Left lung (tissue), 10 donors: ENCODE measurements around the gene ANKMY1. TPM values are rescaled to one million over a fixed set of nuclear protein-coding genes. Genes with fewer than 3 reads are reported as not detected.

Experiments
- ATAC-seq: fragments of 200-7000 bp; cut with Tn5 transposase; one replicate; pipeline ENCODE4 v1.9.1; 2020; ENCODE audit warnings: moderate library complexity
- DNase-seq, 4 donors: peaks; one replicate each; pipeline ENCODE4 v3.0.0-alpha.2; 2013 to 2020
- H3K27ac ChIP-seq, 2 donors: fragments of 200-600 bp; sonication (generic) in 1 of 2; one replicate each; pipeline versions ENCODE4 v1.5.0 to v1.8.0; 2020 to 2021
- H3K27me3 ChIP-seq, 2 donors: fragments of 200-600 bp; sonication (generic) in 1 of 2; one replicate each; pipeline versions ENCODE4 v1.5.0 to v1.8.0; 2020 to 2021
- H3K36me3 ChIP-seq, 2 donors: fragments of 200-600 bp; sonication (generic) in 1 of 2; one replicate each; pipeline versions ENCODE4 v1.5.0 to v1.8.0; 2020 to 2021
- H3K4me1 ChIP-seq, 2 donors: fragments of 200-600 bp; one replicate each; pipeline ENCODE4 v1.8.0; 2021
- H3K4me3 ChIP-seq, 2 donors: fragments of 200-600 bp; sonication (generic) in 1 of 2; one replicate each; pipeline versions ENCODE4 v1.5.0 to v1.8.0; 2020 to 2021; ENCODE audit warnings: mild to moderate bottlenecking in 1 of 2
- H3K9me3 ChIP-seq, 2 donors: fragments of 200-600 bp; sonication (generic) in 1 of 2; one replicate each; pipeline versions ENCODE4 v1.5.0 to v1.8.0; 2020 to 2021
- CTCF ChIP-seq, 2 donors: fragments of 200-600 bp; sonication (generic) in 1 of 2; IDR thresholded peaks; one replicate each; pipeline versions ENCODE4 v1.5.0 to v1.8.0; 2021; ENCODE audit warnings: antibody characterized with exemption in 2 of 2
- intact Hi-C, 2 donors: fragments of 100-400 bp; cut with DNase I; formaldehyde crosslinking; loops; one replicate each; pipeline versions ENCODE4 v1.11.2 to v1.14.2; 2022
- polyA plus RNA-seq, 6 donors: library from polyadenylated mRNA; unstranded; fragments of 120-200 nt; gene quantifications; one replicate each; pipeline ENCODE4 v1.2.1, GENCODE V29; 2013; ENCODE audit not compliant: insufficient read length in 6 of 6
- total RNA-seq, 2 donors: library from RNA; stranded (reverse); fragmentation: NEBNext Ultra II Directional; extraction: Animal tissue kit (Norgen Biotek cat#: 25700); gene quantifications; one replicate each; pipeline ENCODE4 v1.2.1, GENCODE V29; 2021
- donor health status: DM: no; HTN: yes; CAD: no.
- donor health status: DM: no; HTN: no; CAD: no.

Gene ANKMY1
- total and polyA plus RNA-seq, 8 donors, result 11.8 to 20.1 (median 15.1) TPM

GRCh38 chr2:240458044-240458899 lies 99.5 kb downstream of the ANKMY1 start:
- H3K9me3 ChIP-seq, result no peaks in the 10 kb centered on the region
- no peak overlapping the region for H3K27ac ChIP-seq
- intact Hi-C loops, result no loop called here
- DNase-seq, result peak in 1 of 4 donors; percentile 59
- no peaks in the 10 kb centered on the region for H3K36me3 ChIP-seq
- ATAC-seq, result no peak
- no peak overlapping the region for H3K4me3 ChIP-seq
- TF ChIP-seq CTCF (IDR thresholded peaks at IDR 0.05), result no peak
- H3K4me1 ChIP-seq, result no peaks in the 10 kb centered on the region
- peaks cover 10 to 64% of the 10 kb centered on the region in 2 donors for H3K27me3 ChIP-seq

- Histone ChIP-seq H3K27ac (no peak overlapping the region), H3K4me3 (no peak overlapping the region), H3K4me1 (peaks cover 0 to under 1% of the 10 kb centered on the region in 2 donors), H3K9me3 (no peaks in the 10 kb centered on the region), H3K36me3 (no peaks in the 10 kb centered on the region), H3K27me3 (peaks cover 10 to 73% of the 10 kb centered on the region in 2 donors)
- ATAC-seq (no peak), DNase-seq (peak in 1 of 4 donors; percentile 67)
- TF ChIP-seq CTCF (IDR thresholded peaks at IDR 0.05), result no peak
- intact Hi-C loops, result no loop called here
Measured at GRCh38 chr2:240457223-240458043, 100.4 kb downstream of the ANKMY1 start.

- intact Hi-C loops, result no loop called here
- DNase-seq (peak in 1 of 4 donors; percentile 65), ATAC-seq (peak; percentile 45)
- H3K4me1 ChIP-seq, result peaks cover 0 to 9% of the 10 kb centered on the region in 2 donors
- H3K36me3 ChIP-seq, result no peaks in the 10 kb centered on the region
- no peaks in the 10 kb centered on the region for H3K9me3 ChIP-seq
- peak overlapping the region in 1 of 2 donors; percentile 5 for H3K4me3 ChIP-seq
- peaks cover 10 to 81% of the 10 kb centered on the region in 2 donors for H3K27me3 ChIP-seq
- no peak overlapping the region for H3K27ac ChIP-seq
- no peak for TF ChIP-seq CTCF (IDR thresholded peaks at IDR 0.05)
Measured at GRCh38 chr2:240456447-240457222, 101.2 kb downstream of the ANKMY1 start.

- peak in 2 of 4 donors; percentile 58 to 80 for DNase-seq
- peak; percentile 65 for ATAC-seq
- intact Hi-C loops, result no loop called here
- H3K4me3 ChIP-seq, result peak overlapping the region in 1 of 2 donors; percentile 5
- no peaks in the 10 kb centered on the region for H3K36me3 ChIP-seq
- peaks cover 10 to 89% of the 10 kb centered on the region in 2 donors for H3K27me3 ChIP-seq
- no peak for TF ChIP-seq CTCF (IDR thresholded peaks at IDR 0.05)
- no peak overlapping the region for H3K27ac ChIP-seq
- H3K9me3 ChIP-seq, result no peaks in the 10 kb centered on the region
- peaks cover 0 to 11% of the 10 kb centered on the region in 2 donors for H3K4me1 ChIP-seq
Measured at GRCh38 chr2:240455647-240456446, 101.9 kb downstream of the ANKMY1 start.
